HepG2 (cell line): ENCODE results near the gene OBP2B. TPM values are rescaled to one million over a fixed set of nuclear protein-coding genes. Genes with fewer than 3 reads are reported as not detected.

Experiments
- ATAC-seq: fragments of 200-7000 bp; cut with Tn5 transposase; 3 replicates; pipeline ENCODE4 v1.9.1; 2020; ENCODE audit warnings: mild to moderate bottlenecking, moderate library complexity
- BruUV-seq: library from RNA; stranded (reverse); fragments of 400-500 nt; replicated peaks from 2 replicates; lab custom pipeline; 2021; lab: Mats Ljungman, UMichigan
- CTCF ChIA-PET: fragments of 300-600 bp; formaldehyde crosslinking; extraction: SDS; loops from one replicate; lab custom pipeline; 2021; ENCODE audit warnings: low total read pairs, inconsistent platforms, low intra/inter-chr PET ratio; lab: Yijun Ruan, JAX
- POLR2A ChIA-PET: fragments of 350-600 bp; sonication (Branson Sonifier 250); formaldehyde crosslinking; loops from one replicate; lab custom pipeline; 2020; ENCODE audit warnings: antibody characterized with exemption, inconsistent platforms; lab: Yijun Ruan, JAX
- DNase-seq: peaks from one replicate; pipeline ENCODE4 v3.0.0-alpha.2; 2015; ENCODE audit warnings: low spot score
- FAIRE-seq: peaks from 3 replicates; lab custom pipeline; 2011; peaks lifted over from hg19 to GRCh38; lab: Jason Lieb, UNC
- H2AFZ ChIP-seq: one replicate; pipeline ENCODE4 v1.6.1; 2011; ENCODE audit warnings: low read length, inconsistent platforms
- H3K27ac ChIP-seq: fragments of 300-600 bp; 3 replicates; pipeline ENCODE4 v1.8.0; 2011; ENCODE audit warnings: mixed run types, mild to moderate bottlenecking, mixed read lengths, low read length, inconsistent platforms; ENCODE audit not compliant: insufficient read depth; ENCODE audit errors: extremely low read length
- H3K27me3 ChIP-seq, 2 experiments: fragments of 200-600 bp in 1 of 2; 2 replicates in 1 of 2; 3 replicates in 1 of 2; pipeline versions ENCODE4 v1.6.0 to v1.8.0; 2011; ENCODE audit warnings: low read length in 2 of 2, mild to moderate bottlenecking in 2 of 2, moderate library complexity in 2 of 2, inconsistent platforms in 1 of 2; ENCODE audit not compliant: insufficient read depth in 2 of 2, control insufficient read depth in 1 of 2
- H3K36me3 ChIP-seq, 2 experiments: fragments of 200-600 bp in 1 of 2; replicated peaks in 1 of 2; 2 replicates in 1 of 2; 3 replicates in 1 of 2; pipeline versions ENCODE4 v1.5.1 to v1.8.0; 2011; ENCODE audit warnings: low read length in 2 of 2, inconsistent platforms in 1 of 2; ENCODE audit not compliant: insufficient read depth in 2 of 2, control insufficient read depth in 1 of 2
- H3K4me1 ChIP-seq: 2 replicates; pipeline ENCODE4 v1.5.1; 2012; ENCODE audit warnings: low read length, inconsistent platforms; ENCODE audit not compliant: insufficient read depth
- H3K4me2 ChIP-seq: 2 replicates; pipeline ENCODE4 v1.6.0; 2011; ENCODE audit warnings: low read depth, low read length, inconsistent platforms
- H3K4me3 ChIP-seq, 3 experiments: fragments of 200-600 bp in 1 of 3; sonication (generic), shearing (Covaris generic) in 1 of 3; replicated peaks in 1 of 3; 2 replicates each; pipeline ENCODE4 v1.5.1; 2011 to 2016; ENCODE audit warnings: low read length in 3 of 3, inconsistent platforms in 2 of 3, low read depth in 2 of 3, mild to moderate bottlenecking in 2 of 3, control low read depth in 1 of 3, mixed read lengths in 1 of 3; ENCODE audit not compliant: insufficient read depth in 1 of 3
- H3K79me2 ChIP-seq: one replicate; pipeline ENCODE4 v1.6.1; 2011; ENCODE audit warnings: low read length, inconsistent platforms; ENCODE audit not compliant: insufficient read depth
- H3K9ac ChIP-seq: 2 replicates; pipeline ENCODE4 v1.6.0; 2011; ENCODE audit warnings: mild to moderate bottlenecking, low read depth, low read length, inconsistent platforms; ENCODE audit not compliant: insufficient read depth
- H3K9me3 ChIP-seq: 2 replicates; pipeline ENCODE4 v1.5.1; 2012; ENCODE audit warnings: mild to moderate bottlenecking, low read length
- H4K20me1 ChIP-seq: 2 replicates; pipeline ENCODE4 v1.6.0; 2011; ENCODE audit warnings: inconsistent platforms, mild to moderate bottlenecking, low read length, moderate library complexity; ENCODE audit not compliant: insufficient read depth
- FOXJ3 ChIP-seq: sonication (generic); formaldehyde crosslinking; IDR thresholded peaks from 2 replicates; pipeline ENCODE4 v1.4.0; 2020; ENCODE audit warnings: missing genetic modification reagents, mild to moderate bottlenecking, borderline replicate concordance
- HNF1B ChIP-seq: sonication (generic); formaldehyde crosslinking; IDR thresholded peaks from 2 replicates; pipeline ENCODE4 v1.5.1; 2020; ENCODE audit warnings: mild to moderate bottlenecking, moderate library complexity, missing genetic modification reagents
- IKZF4 ChIP-seq: sonication (generic); formaldehyde crosslinking; IDR thresholded peaks from 2 replicates; pipeline ENCODE4 v1.5.1; 2020; ENCODE audit warnings: borderline replicate concordance, mild to moderate bottlenecking, low read depth, missing genetic modification reagents; ENCODE audit errors: not compliant biosample characterization
- JUNB ChIP-seq: sonication (generic); formaldehyde crosslinking; IDR thresholded peaks from 2 replicates; pipeline ENCODE4 v1.8.0; 2022; ENCODE audit warnings: missing genetic modification reagents, mild to moderate bottlenecking, borderline replicate concordance
- RBFOX2 ChIP-seq: fragments of 200-400 bp; formaldehyde crosslinking; IDR thresholded peaks from 2 replicates; pipeline ENCODE4 v1.6.1; 2017; ENCODE audit warnings: low read depth, mild to moderate bottlenecking, low read length
- SIX4 ChIP-seq: sonication (generic); formaldehyde crosslinking; IDR thresholded peaks from 2 replicates; pipeline ENCODE4 v1.4.0; 2020; ENCODE audit warnings: missing genetic modification reagents
- THAP11 ChIP-seq: IDR thresholded peaks from 2 replicates; pipeline ENCODE4 v1.6.1; 2016; ENCODE audit warnings: missing biosample characterization, missing genetic modification reagents
- ZFAT ChIP-seq: sonication (generic); formaldehyde crosslinking; conservative IDR thresholded peaks from 2 replicates; pipeline ENCODE4 v1.8.1; 2023; ENCODE audit warnings: missing genetic modification reagents, inconsistent platforms
- ZNF350 ChIP-seq: sonication (generic); formaldehyde crosslinking; IDR thresholded peaks from 2 replicates; pipeline ENCODE4 v1.4.0; 2020; ENCODE audit warnings: mild to moderate bottlenecking, low read depth, missing genetic modification reagents, borderline replicate concordance
- ZSCAN30 ChIP-seq: sonication (generic); formaldehyde crosslinking; IDR thresholded peaks from 2 replicates; pipeline ENCODE4 v1.5.0; 2020; ENCODE audit warnings: mild to moderate bottlenecking, missing genetic modification reagents
- WGBS: methylation state at CpG from one replicate; pipeline ENCODE4 v1.1.6; 2017; ENCODE audit warnings: low lambda C conversion rate; 5-methylcytosine and 5-hydroxymethylcytosine counted together
- in situ Hi-C: cut with HindIII; loops from 2 replicates; pipeline ENCODE4 v1.10.0; 2017; ENCODE audit warnings: low pct_unique_long_range_greater_than_20kb; ENCODE audit not compliant: extremely low pct_ligation_motif_present
- intact Hi-C: fragments of 100-400 bp; cut with micrococcal nuclease; formaldehyde crosslinking; loops from one replicate; pipeline ENCODE4 v1.10.0; 2022; ENCODE audit not compliant: unreplicated experiment
- polyA plus RNA-seq, 8 experiments: library from polyadenylated mRNA; depleted of rRNA in 3 of 8; stranded (reverse) in 7 of 8; unstranded in 1 of 8; fragments of >200 nt; fragmentation: Illumina TruSeq in 4 of 8; extraction: Trizol in 4 of 8; gene quantifications; 2 replicates each; pipeline versions ENCODE4 v1.2.1 to v1.2.3, GENCODE V29; 2011 to 2016; ENCODE audit warnings: low read depth in 4 of 8, missing spikeins in 1 of 8, mixed read lengths in 1 of 8; ENCODE audit not compliant: insufficient read depth in 1 of 8
- total RNA-seq, 5 experiments: library from RNA; depleted of rRNA; stranded (reverse); fragments of >200 nt; fragmentation: Illumina TruSeq; extraction: Trizol; gene quantifications; 2 replicates each; pipeline ENCODE4 v1.2.3, GENCODE V29; 2016; ENCODE audit warnings: low read depth in 1 of 5

The OBP2B gene
- total and polyA plus RNA-seq, 2 of the 13 experiments (the other 11 are each of a cell fraction or from before 2014, with no cell fraction given), result not detected

- Histone ChIP-seq H3K4me1 (no peaks in the 10 kb centered on the region), H3K4me2 (no peak overlapping the region), H3K36me3 (no peaks in the 10 kb centered on the region), H3K27ac (no peak overlapping the region), H3K4me3 (no peak overlapping the region), H3K27me3 (peaks cover 1 to 14% of the 10 kb centered on the region in 2 experiments; a peak in 1 of 5 replicates), H3K9me3 (no peaks in the 10 kb centered on the region), H2AFZ (no peak overlapping the region), H3K9ac (no peak overlapping the region), H3K79me2 (no peaks in the 10 kb centered on the region), H4K20me1 (no peaks in the 10 kb centered on the region)
- DNase-seq (no peak), FAIRE-seq (no peak), ATAC-seq (no peak)
- intact Hi-C loops, result no loop called here
- no TSS peak for BruUV-seq
- 24% methylated on average over 4 of the region's 4 CpGs for WGBS
- in situ Hi-C loops, result no loop called here
- CTCF ChIA-PET, result no interaction called here
- no peak for TF ChIP-seq JUNB (CRISPR knock-in tag)
- no peak for TF ChIP-seq SIX4 (CRISPR knock-in tag)
- TF ChIP-seq HNF1B (CRISPR knock-in tag), result no peak
- no peak for TF ChIP-seq ZNF350
- no peak for TF ChIP-seq RBFOX2
- no peak for TF ChIP-seq ZFAT (CRISPR knock-in tag)
- TF ChIP-seq ZSCAN30 (CRISPR knock-in tag), result no peak
- TF ChIP-seq THAP11, result no peak
- TF ChIP-seq IKZF4, result no peak
- no peak for TF ChIP-seq FOXJ3
- POLR2A ChIA-PET, result no interaction called here
These were observed 14.5 kb downstream of the OBP2B start for GRCh38 chr9:133194597-133194996.
